Measurements from ENCODE around the gene USP35.

Gene USP35, protein sequence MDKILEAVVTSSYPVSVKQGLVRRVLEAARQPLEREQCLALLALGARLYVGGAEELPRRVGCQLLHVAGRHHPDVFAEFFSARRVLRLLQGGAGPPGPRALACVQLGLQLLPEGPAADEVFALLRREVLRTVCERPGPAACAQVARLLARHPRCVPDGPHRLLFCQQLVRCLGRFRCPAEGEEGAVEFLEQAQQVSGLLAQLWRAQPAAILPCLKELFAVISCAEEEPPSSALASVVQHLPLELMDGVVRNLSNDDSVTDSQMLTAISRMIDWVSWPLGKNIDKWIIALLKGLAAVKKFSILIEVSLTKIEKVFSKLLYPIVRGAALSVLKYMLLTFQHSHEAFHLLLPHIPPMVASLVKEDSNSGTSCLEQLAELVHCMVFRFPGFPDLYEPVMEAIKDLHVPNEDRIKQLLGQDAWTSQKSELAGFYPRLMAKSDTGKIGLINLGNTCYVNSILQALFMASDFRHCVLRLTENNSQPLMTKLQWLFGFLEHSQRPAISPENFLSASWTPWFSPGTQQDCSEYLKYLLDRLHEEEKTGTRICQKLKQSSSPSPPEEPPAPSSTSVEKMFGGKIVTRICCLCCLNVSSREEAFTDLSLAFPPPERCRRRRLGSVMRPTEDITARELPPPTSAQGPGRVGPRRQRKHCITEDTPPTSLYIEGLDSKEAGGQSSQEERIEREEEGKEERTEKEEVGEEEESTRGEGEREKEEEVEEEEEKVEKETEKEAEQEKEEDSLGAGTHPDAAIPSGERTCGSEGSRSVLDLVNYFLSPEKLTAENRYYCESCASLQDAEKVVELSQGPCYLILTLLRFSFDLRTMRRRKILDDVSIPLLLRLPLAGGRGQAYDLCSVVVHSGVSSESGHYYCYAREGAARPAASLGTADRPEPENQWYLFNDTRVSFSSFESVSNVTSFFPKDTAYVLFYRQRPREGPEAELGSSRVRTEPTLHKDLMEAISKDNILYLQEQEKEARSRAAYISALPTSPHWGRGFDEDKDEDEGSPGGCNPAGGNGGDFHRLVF

DNA sequence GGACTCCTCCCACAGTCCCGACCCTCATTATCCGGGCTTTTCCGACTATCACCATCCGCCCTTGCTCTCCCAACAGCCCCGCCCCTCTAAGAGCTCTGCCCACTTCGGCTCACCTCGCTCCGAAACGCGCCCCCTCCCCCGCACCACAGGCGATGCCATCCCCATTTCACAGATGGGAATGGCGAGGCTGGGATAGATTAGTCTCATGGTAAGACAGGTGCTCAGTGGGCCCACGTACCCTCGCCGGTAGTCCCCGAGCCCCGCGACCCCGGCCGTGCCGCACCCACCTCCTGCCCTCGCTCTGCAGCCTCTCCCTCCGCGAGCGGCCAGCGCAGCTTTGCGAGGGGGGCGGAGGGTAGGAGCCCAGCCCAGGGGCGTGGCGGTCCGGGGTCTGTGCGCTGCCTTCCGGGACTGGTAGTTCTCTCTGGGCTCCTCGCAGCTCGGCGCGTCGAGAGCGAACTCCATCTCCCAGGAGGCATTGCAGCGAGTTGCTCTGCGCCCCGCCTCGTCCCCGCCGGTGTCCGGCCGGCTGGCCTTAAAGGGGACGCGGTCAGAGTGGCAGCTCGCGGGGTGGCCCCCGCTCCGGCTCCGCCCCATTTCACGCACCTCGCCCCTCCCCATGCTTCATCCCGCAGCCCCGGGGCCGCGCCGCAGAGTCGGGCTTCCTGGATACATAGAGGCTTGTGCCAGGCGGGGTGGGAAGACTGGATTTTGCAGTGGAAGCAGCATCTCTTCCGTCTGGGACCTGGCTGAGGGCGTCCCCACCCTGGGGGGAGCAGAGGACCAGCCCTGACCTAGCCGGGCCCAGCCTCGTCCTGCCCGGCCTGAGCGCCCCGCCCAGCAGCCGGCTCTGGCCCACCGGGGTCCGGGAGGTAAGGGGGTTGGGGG lies at the start of gene USP35, which contains the start of gene KCTD21:
Gene USP35 (plus strand): TSS at position 634 of the 888 bp plus-strand sequence. CDS start 7,327 bp downstream, outside the sequence.
Gene KCTD21 (minus strand): TSS at position 341 of the 888 bp plus-strand sequence. CDS start 14,072 bp downstream, outside the sequence.
- DNase-seq (ENCODE audit: low read depth) = peak; percentile 82

DNA sequence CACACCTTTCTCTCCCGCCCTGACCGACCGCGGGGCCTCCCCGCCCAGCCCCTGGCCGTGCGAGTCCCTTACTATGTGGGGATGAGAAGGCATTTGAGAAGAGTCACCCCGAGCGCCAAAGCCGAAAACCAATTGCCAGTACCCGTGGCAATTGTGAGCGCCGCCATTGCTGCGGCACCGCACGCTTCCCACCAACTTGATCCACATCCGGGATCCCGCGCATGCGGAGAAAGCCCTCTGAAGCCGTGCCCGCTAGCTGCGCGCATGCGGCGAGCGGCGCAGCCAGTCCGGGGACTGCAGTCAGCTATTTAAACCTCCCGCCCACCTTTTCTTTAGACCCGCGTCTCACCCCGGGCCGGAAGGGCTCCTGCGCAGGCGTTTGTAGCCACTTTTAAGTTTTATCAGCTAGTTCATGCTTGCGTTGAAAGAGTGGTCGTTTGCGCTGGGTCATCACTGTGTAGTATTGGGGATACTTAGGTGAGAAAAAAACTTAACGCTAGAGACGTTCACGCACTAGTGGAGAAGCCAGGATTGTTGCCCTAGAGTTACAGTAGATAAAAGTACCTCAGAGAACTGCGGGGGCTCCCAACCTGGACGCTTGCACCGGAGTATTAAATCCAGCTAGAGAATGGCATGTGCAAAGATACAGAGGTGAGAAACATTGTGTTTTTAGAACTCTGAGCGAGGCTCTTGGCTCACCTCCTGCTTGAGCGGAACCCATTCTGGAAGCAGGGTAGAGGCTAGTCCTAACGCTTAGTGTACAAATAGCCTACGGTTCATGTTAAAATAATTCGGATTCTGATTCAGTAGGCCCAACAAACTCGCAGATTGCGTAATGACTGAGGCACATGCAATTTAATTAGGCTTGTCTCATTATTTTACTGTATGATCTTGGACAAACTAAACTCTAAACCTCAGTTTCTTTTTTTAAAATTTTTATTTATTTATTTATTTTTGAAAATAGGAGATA lies 49.0 kb upstream of the USP35 start, which contains the start of gene ALG8:
Gene ALG8 (minus strand): TSS at position 205 of the 970 bp plus-strand sequence. CDS start 38 bp downstream, at position 167.
- DNase-seq (ENCODE audit: low read depth) = peak; percentile 72

- DNase-seq (ENCODE audit: low read depth) = no peak
These were observed 48.2 kb upstream of the USP35 start for GRCh38 chr11:78140392-78141077.

DNA sequence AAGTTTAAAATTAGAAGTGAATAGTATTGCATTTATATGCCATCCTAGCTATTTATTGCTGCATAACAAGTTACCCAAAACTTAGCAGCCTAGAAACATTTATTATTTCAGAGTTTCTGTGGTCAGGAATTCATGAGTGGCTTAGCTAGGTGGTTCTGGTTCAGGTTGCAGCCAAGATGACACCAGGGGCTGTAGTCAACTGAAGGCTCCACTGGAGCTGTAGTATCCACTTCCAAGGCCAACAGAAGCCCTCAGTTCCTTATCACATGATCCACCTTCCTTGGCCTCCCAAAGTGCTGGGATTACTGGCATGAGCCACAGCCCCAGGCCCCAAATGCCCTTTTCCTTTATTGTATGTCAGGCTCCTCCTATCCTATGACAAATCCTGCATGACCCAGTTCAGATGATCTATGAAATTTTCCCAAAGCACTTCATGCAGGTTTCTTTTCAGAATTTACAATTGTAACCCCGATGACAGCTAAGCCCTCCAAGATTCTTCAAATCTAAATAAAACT lies 43.2 kb upstream of the USP35 start:
- no peak for DNase-seq (ENCODE audit: low read depth)

- DNase-seq (ENCODE audit: low read depth) = no peak
These were observed 40.9 kb upstream of the USP35 start for GRCh38 chr11:78147807-78148206.

- peak; percentile 42 for DNase-seq (ENCODE audit: low read depth)
These were observed 39.1 kb upstream of the USP35 start for GRCh38 chr11:78149646-78150045.

- no peak for DNase-seq (ENCODE audit: low read depth)
These were observed 38.4 kb upstream of the USP35 start for GRCh38 chr11:78150346-78150745.

- no peak for DNase-seq (ENCODE audit: low read depth)
These were observed 38.0 kb upstream of the USP35 start for GRCh38 chr11:78150754-78151153.

DNA sequence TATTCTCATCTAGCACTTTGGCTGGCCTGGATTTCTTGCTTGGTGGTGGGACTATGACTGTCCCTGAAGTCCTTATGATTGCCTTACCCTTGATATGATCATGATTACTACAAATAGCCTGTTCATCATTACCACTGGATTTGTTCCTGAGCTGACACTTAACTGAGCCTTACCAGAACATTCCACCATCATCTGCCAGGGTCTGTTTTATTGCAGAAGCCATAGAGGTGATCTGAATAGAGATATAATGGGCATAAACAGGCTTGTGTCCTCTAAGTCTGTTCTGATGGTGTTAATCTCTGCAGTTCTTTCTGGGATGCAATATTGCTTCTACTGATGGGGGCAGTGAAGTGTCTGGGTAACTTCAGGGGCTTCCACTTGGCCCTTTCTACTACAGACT lies 36.9 kb upstream of the USP35 start:
- no peak for DNase-seq (ENCODE audit: low read depth)

GRCh38 chr11:78156127-78156844 lies 32.4 kb upstream of the USP35 start:
- no peak for DNase-seq (ENCODE audit: low read depth)

- no peak for DNase-seq (ENCODE audit: low read depth)
These were observed 29.6 kb upstream of the USP35 start for GRCh38 chr11:78158987-78159652.

- no peak for DNase-seq (ENCODE audit: low read depth)
These were observed 28.2 kb upstream of the USP35 start for GRCh38 chr11:78160557-78160956.

GRCh38 chr11:78161346-78161745 lies 27.4 kb upstream of the USP35 start:
- no peak for DNase-seq (ENCODE audit: low read depth)

- no peak for DNase-seq (ENCODE audit: low read depth)
These were observed 26.8 kb upstream of the USP35 start for GRCh38 chr11:78161962-78162371.

- DNase-seq (ENCODE audit: low read depth) = no peak
These were observed 24.9 kb upstream of the USP35 start for GRCh38 chr11:78163828-78164227.

DNA sequence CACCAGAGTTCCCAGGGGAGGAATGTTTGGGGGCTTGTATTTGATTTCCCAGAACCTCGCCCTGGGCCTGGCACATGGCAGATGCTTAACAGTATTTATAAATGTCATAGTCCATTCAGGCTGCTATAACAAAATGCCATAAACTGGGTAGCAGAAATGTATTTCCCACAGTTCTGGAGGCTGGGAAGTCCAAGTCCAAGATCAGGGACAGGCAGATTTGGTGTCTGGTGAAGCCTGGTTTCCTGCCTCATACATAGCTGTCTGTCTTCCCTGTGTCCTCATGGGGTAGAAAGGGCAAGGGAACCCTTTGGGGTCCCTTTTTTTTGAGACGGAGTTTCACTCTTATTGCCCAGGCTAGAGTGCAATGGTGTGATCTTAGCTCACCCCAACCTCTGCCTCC lies 24.2 kb upstream of the USP35 start:
- DNase-seq (ENCODE audit: low read depth) = no peak

- DNase-seq (ENCODE audit: low read depth) = no peak
These were observed 21.8 kb upstream of the USP35 start for GRCh38 chr11:78166855-78167469.

All from non-pigmented ciliary epithelial cell (primary cell).